GM21447 (cell line): ENCODE data around the gene XAB2.

Source experiments
- ATAC-seq: cut with Tn5 transposase; IDR thresholded peaks from one replicate; pipeline ENCODE4 v1.9.1; 2021; ENCODE audit not compliant: unreplicated experiment

Gene XAB2

DNA sequence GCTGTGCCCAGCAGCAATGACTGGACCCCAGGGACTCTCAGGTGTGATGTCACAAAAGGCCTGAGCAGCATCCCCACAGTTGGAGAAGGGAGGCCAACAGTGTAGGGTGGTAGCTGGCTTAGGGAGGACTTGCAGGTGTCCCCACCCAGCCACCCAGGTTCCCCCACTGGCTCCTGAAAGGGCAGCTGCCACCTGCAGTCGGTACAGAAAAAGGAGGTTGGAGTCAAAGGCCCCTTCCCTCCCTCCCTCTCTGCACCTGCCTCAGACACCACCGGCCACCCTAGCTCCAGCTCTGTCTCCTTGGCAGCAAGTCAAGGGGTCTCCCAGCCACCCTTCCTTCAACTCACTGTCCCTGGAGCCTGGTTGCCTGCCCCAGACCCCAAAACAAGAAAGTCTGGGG lies 4.4 kb upstream of the XAB2 start, which contains the start of gene PCP2:
Gene PCP2 (minus strand): TSS at position 22 of the 400 bp plus-strand sequence. CDS start 262 bp downstream, outside the sequence.
- ATAC-seq: no peak

DNA sequence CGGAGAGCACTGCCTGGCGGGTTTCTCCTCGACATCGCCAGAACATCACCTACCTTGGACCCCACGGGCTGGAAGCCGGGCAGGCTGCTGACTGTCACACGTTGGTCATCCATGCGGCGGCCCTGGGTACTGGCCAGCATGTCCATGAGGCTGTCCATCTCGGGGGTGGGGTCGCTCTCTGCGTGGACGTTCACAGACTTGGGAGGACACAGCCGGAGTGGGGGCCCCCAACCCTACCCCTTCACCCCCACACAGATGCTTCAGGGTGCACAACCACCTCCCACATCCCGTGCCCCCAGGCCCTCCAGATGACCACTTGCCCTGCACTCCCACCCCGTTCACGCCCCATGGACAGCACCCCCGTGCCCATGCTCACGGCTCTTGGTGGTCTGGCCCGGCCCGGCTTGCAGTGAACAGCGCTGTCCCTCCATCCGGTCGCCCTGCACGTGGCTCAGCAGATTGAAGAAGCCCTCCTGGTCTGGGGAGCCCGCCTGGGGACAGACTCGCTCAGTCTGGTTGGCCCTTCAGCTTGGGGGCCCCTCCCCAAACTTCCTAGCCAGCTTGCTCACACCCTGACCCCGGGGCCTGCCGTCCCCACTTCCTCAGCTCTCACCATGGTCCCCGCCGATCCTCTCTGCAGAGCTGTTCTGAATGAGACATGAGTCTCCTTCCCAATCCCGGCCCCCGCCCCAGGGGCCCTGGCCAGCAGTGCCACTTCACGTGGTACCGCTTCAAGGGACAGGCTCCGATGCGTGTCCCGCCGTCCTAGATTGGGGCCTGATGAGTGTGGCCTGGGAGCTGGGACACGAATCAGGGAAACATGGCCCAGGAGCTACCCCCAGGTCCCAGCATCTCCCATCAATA lies 3.2 kb upstream of the XAB2 start:
- no peak for ATAC-seq

DNA sequence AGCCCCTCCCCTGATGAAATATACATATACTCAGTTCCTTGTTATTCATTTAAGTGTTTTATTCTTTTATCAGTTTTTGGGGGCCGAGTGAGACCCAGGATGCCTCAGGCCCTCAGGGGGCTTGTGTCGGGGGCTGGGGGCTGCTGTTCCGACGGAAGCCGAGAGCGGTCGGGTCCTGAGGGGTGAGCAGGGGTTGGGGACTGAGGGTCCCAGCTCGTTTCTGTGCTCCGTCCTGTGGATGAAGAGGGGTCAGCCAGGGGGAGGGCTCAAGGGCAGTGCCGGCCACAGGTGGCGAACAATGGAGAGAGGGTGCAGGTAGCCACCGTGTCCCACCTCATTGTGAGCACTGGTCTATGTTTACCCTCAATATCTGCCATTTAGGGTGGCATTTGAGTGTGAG lies 2.2 kb upstream of the XAB2 start:
- ATAC-seq: no peak

GRCh38 chr19:7628589-7629311 lies 595 bp downstream of the XAB2 start:
- ATAC-seq: no peak

- no peak for ATAC-seq
Observed at GRCh38 chr19:7627166-7627565, 2.2 kb downstream of the XAB2 start.

DNA sequence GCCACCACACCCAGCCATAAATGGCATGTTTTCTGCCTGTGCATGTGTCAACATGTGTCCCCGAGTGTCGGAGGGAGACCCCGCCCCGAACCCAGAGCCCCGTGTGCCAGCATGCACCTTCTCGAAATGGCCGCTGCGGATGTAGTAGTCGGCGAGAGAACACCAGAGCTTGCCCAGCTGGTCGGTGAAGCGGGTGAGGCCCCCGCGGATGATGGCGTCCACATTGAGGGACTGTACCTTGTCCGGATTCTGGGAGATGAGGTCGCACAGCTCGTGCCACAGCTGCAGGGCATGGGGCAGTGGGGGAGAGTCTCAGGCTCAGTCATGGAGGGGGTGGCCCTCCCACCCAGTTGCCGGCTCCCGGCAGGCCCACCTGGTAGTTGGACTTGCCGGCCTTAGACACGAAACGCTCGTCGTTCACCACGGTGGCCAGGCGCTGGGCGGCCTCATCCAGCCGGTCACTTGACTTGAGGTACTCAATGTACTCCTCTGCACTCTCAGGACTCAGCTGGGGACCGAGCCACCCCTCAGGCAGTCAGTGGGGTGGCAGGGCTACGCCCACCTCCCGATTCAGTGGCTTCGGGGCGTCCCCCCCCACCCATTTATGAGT lies 3.5 kb downstream of the XAB2 start:
- ATAC-seq: no peak

GRCh38 chr19:7624810-7625209 lies 4.5 kb downstream of the XAB2 start:
- no peak for ATAC-seq

- no peak for ATAC-seq
Observed at GRCh38 chr19:7623725-7624603, 5.4 kb downstream of the XAB2 start.

DNA sequence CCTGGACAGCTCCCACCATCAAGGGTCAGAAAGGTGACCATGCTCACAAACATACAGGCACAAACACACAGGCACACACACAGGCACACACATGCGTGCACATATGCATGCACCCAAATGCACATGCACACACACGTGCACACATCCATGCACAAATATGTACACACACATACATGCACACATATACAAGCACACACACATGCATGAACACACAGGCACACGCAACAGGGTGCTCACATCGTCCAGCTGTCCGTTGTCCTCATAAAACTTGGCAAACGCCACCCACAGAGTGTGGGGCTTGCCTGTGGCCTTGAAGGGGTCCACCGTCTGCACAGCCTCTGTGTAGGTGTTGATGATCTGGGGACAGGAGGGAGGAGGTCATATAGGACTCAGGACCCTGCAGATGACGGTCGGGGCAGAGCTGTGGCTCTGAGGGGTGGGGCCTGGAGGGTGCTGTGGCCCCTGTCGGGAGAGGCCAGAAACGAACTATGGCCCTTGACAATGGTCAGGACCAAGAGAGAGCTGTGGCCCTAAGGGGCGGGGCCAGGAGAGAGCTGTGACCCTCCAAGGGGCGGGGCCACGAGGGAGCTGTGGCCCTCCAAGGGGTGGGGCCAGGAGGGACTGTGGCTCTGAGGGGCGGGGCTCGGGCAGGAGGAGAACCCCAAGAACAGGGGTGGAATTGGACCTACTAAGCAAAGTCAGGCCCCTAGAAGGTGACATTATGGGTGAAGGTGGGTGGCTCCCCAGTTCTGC lies 6.2 kb downstream of the XAB2 start:
- no peak for ATAC-seq

GRCh38 chr19:7620442-7621412 lies 8.6 kb downstream of the XAB2 start:
- ATAC-seq: no peak

GRCh38 chr19:7619671-7620441 lies 9.5 kb downstream of the XAB2 start:
- no peak for ATAC-seq

DNA sequence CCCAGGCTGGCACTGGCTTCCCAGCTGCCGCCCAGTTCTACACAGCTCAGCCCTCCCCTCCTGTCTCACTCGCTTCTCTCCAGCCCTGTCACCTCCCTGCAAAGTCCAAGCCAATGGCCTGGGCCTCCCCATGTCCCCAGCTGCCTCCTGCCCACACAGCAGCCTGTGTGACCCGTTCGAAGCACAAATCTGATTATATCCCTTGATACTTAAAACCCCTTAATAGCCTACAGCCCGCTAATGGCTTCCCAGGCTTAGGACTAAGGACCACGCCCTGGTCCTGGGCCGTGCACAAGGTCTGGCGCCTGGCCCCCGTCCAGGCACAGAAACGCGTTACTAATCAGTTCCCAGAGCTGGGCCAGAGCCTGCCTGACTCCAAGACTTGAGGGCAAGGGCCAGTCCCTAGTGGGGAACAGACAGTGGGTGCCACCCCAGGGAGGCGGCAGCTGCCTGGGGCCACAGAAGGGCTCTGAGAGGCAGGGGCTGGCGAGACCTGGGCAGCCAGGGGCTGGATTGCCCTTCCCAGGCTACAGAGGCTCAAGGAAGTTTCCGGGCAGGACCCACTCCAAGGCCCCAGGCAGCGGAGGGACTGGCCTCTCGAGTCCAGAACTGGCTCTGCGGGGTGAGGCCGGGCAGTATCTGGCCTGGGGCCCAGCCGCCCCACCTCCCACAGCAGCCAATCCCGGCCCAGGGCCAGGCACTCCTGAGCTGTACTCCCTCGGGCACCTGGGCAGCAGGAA lies 10.4 kb downstream of the XAB2 start:
- no peak for ATAC-seq

GRCh38 chr19:7618348-7618747 lies 11.0 kb downstream of the XAB2 start:
- ATAC-seq: no peak

GRCh38 chr19:7617735-7618134 lies 11.6 kb downstream of the XAB2 start:
- ATAC-seq: no peak

- ATAC-seq: no peak
Observed at GRCh38 chr19:7617172-7617571, 12.2 kb downstream of the XAB2 start.

DNA sequence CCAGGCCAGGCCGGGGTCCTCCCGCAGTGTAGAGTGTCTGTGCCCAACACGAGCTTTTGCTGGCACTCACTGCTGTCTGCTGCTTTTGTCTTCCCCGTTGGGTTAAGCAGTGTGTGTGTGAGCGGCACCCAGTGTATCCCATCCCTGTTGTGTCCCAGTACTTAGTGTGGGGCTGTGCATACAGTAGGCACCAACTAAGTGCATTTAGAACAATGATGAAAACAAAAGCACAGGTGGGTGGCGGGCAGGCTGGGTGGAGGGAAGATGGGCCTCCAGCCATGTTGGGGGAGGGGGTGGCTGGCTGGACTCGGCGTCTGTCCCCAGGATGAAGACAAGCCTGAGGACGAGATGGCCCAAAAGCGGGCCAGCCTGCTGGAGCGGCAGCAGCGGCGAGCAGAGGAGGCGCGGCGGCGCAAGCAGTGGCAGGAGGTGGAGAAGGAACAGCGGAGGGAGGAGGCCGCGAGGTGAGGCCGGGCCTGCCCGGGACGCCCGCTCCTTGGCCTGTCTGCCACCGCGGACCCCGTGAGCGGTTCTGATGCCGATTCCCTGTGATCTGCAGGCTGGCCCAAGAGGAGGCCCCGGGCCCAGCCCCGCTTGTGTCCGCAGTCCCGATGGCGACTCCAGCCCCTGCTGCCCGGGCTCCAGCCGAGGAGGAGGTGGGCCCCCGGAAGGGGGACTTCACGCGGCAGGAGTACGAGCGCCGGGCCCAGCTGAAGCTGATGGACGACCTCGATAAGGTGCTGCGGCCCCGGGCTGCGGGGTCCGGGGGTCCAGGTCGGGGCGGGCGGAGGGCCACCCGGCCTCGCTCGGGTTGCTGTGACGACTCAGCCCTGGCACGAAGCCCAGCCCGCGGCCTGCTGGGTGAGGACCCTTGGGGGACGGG lies 14.2 kb downstream of the XAB2 start:
- ATAC-seq: no peak
